HepG2 (cell line): ENCODE data around the gene LTA. TPM values are rescaled to one million over a fixed set of nuclear protein-coding genes. Genes with fewer than 3 reads are reported as not detected.

Experiments
- CHD4 ChIP-seq: fragments of 200-600 bp; sonication (generic); IDR thresholded peaks from 2 replicates; pipeline ENCODE4 v1.7.0; 2017; ENCODE audit warnings: mild to moderate bottlenecking, low read length, borderline replicate concordance
- CREM ChIP-seq, 2 experiments: sonication (generic) in 1 of 2; formaldehyde crosslinking in 1 of 2; IDR thresholded peaks; 2 replicates each; pipeline versions ENCODE4 v1.4.0 to v1.6.1; 2016 to 2020; ENCODE audit warnings: antibody characterized with exemption in 1 of 2, mild to moderate bottlenecking in 1 of 2, missing genetic modification reagents in 1 of 2
- FIP1L1 ChIP-seq: fragments of 200-400 bp; formaldehyde crosslinking; IDR thresholded peaks from 2 replicates; pipeline ENCODE4 v1.6.1; 2018; ENCODE audit warnings: low read depth, mild to moderate bottlenecking, low read length, moderate library complexity, borderline replicate concordance; ENCODE audit not compliant: insufficient read depth
- FOXK1 ChIP-seq: sonication (generic); formaldehyde crosslinking; IDR thresholded peaks from 2 replicates; pipeline ENCODE4 v1.4.0; 2020; ENCODE audit warnings: low read depth, missing genetic modification reagents, borderline replicate concordance
- HNRNPL ChIP-seq: fragments of 200-400 bp; formaldehyde crosslinking; IDR thresholded peaks from 2 replicates; pipeline ENCODE4 v1.6.1; 2017; ENCODE audit warnings: mild to moderate bottlenecking, low read depth, low read length
- HOXD1 ChIP-seq: sonication (generic); formaldehyde crosslinking; IDR thresholded peaks from 2 replicates; pipeline ENCODE4 v1.5.0; 2020; ENCODE audit warnings: missing genetic modification reagents
- REPIN1 ChIP-seq: sonication (generic); formaldehyde crosslinking; IDR thresholded peaks from 2 replicates; pipeline ENCODE4 v1.8.0; 2022; ENCODE audit warnings: missing genetic modification reagents, low read depth, mild to moderate bottlenecking, borderline replicate concordance
- SIX1 ChIP-seq: sonication (generic); formaldehyde crosslinking; IDR thresholded peaks from 2 replicates; pipeline ENCODE4 v1.4.0; 2020; ENCODE audit warnings: missing genetic modification reagents, borderline replicate concordance
- SKI ChIP-seq: fragments of 450-650 bp; IDR thresholded peaks from one replicate; pipeline ENCODE4 v1.6.1; 2018; ENCODE audit warnings: mild to moderate bottlenecking; ENCODE audit not compliant: partially characterized antibody
- SMARCC2 ChIP-seq: fragments of 450-650 bp; IDR thresholded peaks from 2 replicates; pipeline ENCODE4 v1.6.1; 2017; ENCODE audit warnings: antibody characterized with exemption, mild to moderate bottlenecking
- STAG1 ChIP-seq: sonication (generic); formaldehyde crosslinking; IDR thresholded peaks from 2 replicates; pipeline ENCODE4 v1.4.0; 2020; ENCODE audit warnings: missing genetic modification reagents
- TEAD3 ChIP-seq: optimal IDR thresholded peaks from 2 replicates; pipeline ENCODE3; 2016; ENCODE audit warnings: borderline replicate concordance
- TSC22D2 ChIP-seq: sonication (generic); formaldehyde crosslinking; IDR thresholded peaks from 2 replicates; pipeline ENCODE4 v1.5.1; 2020; ENCODE audit warnings: missing genetic modification reagents, mild to moderate bottlenecking, borderline replicate concordance
- ZFP36 ChIP-seq: fragments of 150-350 bp; IDR thresholded peaks from 2 replicates; pipeline ENCODE4 v1.6.1; 2018; ENCODE audit warnings: borderline replicate concordance, low read length, low read depth; ENCODE audit not compliant: partially characterized antibody
- ZNF276 ChIP-seq: sonication (generic); formaldehyde crosslinking; IDR thresholded peaks from 2 replicates; pipeline ENCODE4 v1.4.0; 2020; ENCODE audit warnings: mild to moderate bottlenecking, low read depth, missing genetic modification reagents
- ZNF33A ChIP-seq: sonication (generic); formaldehyde crosslinking; IDR thresholded peaks from 2 replicates; pipeline ENCODE4 v1.5.1; 2020; ENCODE audit warnings: missing genetic modification reagents, mild to moderate bottlenecking, moderate library complexity, borderline replicate concordance
- ZNF678 ChIP-seq: sonication (generic); formaldehyde crosslinking; IDR thresholded peaks from 2 replicates; pipeline ENCODE4 v1.4.0; 2020; ENCODE audit warnings: mild to moderate bottlenecking, missing genetic modification reagents
- ZNF749 ChIP-seq: sonication (generic); formaldehyde crosslinking; IDR thresholded peaks from 2 replicates; pipeline ENCODE4 v1.8.0; 2022; ENCODE audit warnings: mild to moderate bottlenecking, missing genetic modification reagents, moderate library complexity, borderline replicate concordance
- ZNF776 ChIP-seq: sonication (generic); formaldehyde crosslinking; IDR thresholded peaks from 2 replicates; pipeline ENCODE4 v1.4.0; 2020; ENCODE audit warnings: mild to moderate bottlenecking, missing genetic modification reagents
- ZNF777 ChIP-seq: sonication (generic); formaldehyde crosslinking; IDR thresholded peaks from 2 replicates; pipeline ENCODE4 v1.4.0; 2020; ENCODE audit warnings: missing genetic modification reagents
- ZNF891 ChIP-seq: sonication (generic); formaldehyde crosslinking; IDR thresholded peaks from 2 replicates; pipeline ENCODE4 v1.5.0; 2020; ENCODE audit warnings: mild to moderate bottlenecking, missing genetic modification reagents
- polyA plus RNA-seq, 8 experiments: library from polyadenylated mRNA; depleted of rRNA in 3 of 8; stranded (reverse) in 7 of 8; unstranded in 1 of 8; fragments of >200 nt; fragmentation: Illumina TruSeq in 4 of 8; extraction: Trizol in 4 of 8; gene quantifications; 2 replicates each; pipeline versions ENCODE4 v1.2.1 to v1.2.3, GENCODE V29; 2011 to 2016; ENCODE audit warnings: low read depth in 4 of 8, missing spikeins in 1 of 8, mixed read lengths in 1 of 8; ENCODE audit not compliant: insufficient read depth in 1 of 8
- total RNA-seq, 5 experiments: library from RNA; depleted of rRNA; stranded (reverse); fragments of >200 nt; fragmentation: Illumina TruSeq; extraction: Trizol; gene quantifications; 2 replicates each; pipeline ENCODE4 v1.2.3, GENCODE V29; 2016; ENCODE audit warnings: low read depth in 1 of 5
- TF ChIP-seq, protein P1 (sequence below): sonication (generic); formaldehyde crosslinking; IDR thresholded peaks from 2 replicates; pipeline ENCODE4 v1.8.0; 2022; ENCODE audit warnings: missing genetic modification reagents, mild to moderate bottlenecking, borderline replicate concordance
- TF ChIP-seq, protein P2 (sequence below): sonication (generic); formaldehyde crosslinking; IDR thresholded peaks from 2 replicates; pipeline ENCODE4 v1.4.0; 2020; ENCODE audit warnings: missing genetic modification reagents, borderline replicate concordance
- TF ChIP-seq, protein P3 (sequence below): sonication (generic); formaldehyde crosslinking; IDR thresholded peaks from 2 replicates; pipeline ENCODE4 v1.5.0; 2020; ENCODE audit warnings: mild to moderate bottlenecking, missing genetic modification reagents, borderline replicate concordance

Gene LTA
- total and polyA plus RNA-seq, 2 of the 13 experiments (the other 11 are each of a cell fraction or from before 2014, with no cell fraction given): 0.09 TPM; not detected in 1

DNA sequence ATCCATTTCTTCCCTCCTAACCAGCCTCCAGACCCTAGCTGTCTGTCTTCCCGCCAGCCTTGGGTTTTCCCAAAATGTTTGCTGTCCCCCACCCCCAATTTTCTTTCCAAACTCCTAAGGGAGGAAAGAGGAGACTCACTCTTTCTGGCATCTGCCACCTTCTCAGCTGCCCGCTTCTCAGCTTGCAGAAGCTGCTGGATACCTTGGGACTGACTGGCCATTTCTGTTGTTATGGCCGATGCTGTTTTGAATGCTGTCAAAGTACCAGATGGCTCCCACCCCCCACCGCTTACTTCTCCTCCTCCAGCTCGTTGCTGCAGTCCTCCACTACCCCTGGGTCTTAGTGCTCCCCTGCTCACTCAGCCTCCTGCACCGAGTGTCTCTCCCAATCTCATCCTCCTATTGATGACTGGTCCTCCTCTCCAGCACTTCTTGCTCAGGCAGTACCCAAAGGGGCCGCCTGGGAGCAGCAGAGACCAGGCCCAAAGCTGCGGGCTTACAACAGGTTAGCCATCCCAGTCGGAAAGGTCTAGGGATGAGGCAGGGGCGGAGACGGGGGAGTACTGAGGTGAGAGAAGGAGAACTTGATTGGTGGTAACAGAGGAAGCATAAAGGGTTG, 25.6 kb upstream of the LTA start, which contains the start of gene ATP6V1G2 (continued):
- TF ChIP-seq, protein P1, sequence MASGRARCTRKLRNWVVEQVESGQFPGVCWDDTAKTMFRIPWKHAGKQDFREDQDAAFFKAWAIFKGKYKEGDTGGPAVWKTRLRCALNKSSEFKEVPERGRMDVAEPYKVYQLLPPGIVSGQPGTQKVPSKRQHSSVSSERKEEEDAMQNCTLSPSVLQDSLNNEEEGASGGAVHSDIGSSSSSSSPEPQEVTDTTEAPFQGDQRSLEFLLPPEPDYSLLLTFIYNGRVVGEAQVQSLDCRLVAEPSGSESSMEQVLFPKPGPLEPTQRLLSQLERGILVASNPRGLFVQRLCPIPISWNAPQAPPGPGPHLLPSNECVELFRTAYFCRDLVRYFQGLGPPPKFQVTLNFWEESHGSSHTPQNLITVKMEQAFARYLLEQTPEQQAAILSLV (CRISPR knock-in tag): no peak
- TF ChIP-seq ZNF276 (CRISPR knock-in tag): no peak
- TF ChIP-seq ZNF891 (CRISPR knock-in tag): no peak
- TF ChIP-seq ZNF777 (CRISPR knock-in tag): no peak
- no peak for TF ChIP-seq ZNF749 (CRISPR knock-in tag)
- TF ChIP-seq HOXD1 (CRISPR knock-in tag): no peak
- TF ChIP-seq, protein P2, sequence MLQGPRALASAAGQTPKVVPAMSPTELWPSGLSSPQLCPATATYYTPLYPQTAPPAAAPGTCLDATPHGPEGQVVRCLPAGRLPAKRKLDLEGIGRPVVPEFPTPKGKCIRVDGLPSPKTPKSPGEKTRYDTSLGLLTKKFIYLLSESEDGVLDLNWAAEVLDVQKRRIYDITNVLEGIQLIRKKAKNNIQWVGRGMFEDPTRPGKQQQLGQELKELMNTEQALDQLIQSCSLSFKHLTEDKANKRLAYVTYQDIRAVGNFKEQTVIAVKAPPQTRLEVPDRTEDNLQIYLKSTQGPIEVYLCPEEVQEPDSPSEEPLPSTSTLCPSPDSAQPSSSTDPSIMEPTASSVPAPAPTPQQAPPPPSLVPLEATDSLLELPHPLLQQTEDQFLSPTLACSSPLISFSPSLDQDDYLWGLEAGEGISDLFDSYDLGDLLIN (CRISPR knock-in tag): no peak
- TF ChIP-seq CHD4: no peak
- TF ChIP-seq ZNF776 (CRISPR knock-in tag): no peak
- TF ChIP-seq, protein P3, sequence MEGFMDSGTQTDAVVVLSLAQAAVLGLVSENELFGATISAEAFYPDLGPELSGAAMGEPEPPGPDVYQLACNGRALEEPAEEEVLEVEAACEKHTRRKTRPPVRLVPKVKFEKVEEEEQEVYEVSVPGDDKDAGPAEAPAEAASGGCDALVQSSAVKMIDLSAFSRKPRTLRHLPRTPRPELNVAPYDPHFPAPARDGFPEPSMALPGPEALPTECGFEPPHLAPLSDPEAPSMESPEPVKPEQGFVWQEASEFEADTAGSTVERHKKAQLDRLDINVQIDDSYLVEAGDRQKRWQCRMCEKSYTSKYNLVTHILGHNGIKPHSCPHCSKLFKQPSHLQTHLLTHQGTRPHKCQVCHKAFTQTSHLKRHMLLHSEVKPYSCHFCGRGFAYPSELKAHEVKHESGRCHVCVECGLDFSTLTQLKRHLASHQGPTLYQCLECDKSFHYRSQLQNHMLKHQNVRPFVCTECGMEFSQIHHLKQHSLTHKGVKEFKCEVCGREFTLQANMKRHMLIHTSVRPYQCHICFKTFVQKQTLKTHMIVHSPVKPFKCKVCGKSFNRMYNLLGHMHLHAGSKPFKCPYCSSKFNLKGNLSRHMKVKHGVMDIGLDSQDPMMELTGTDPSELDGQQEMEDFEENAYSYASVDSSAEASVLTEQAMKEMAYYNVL: 0 out of 2 replicates have a peak, but pooled peaks have one; percentile 39
- 0 out of 2 replicates have a peak, but pooled peaks have one; percentile 49 for TF ChIP-seq FOXK1
- TF ChIP-seq TEAD3 (CRISPR knock-in tag): peak; percentile 71
- TF ChIP-seq SIX1 (CRISPR knock-in tag): no peak
- no peak for TF ChIP-seq FIP1L1
- TF ChIP-seq TSC22D2 (CRISPR knock-in tag): peak; percentile 90; the same call in 1 of the 2 replicates
- no peak for TF ChIP-seq ZFP36
- TF ChIP-seq STAG1 (CRISPR knock-in tag): peak; percentile 98
- no peak for TF ChIP-seq SMARCC2
- peak; percentile 76; the same call in 1 of the 2 replicates for TF ChIP-seq REPIN1 (CRISPR knock-in tag)
- TF ChIP-seq CREM (IDR thresholded peaks at IDR 0.05): no peak
- no peak for TF ChIP-seq CREM (CRISPR knock-in tag; IDR thresholded peaks at IDR 0.05)
- peak; percentile 34 for TF ChIP-seq SKI
- no peak for TF ChIP-seq HNRNPL
- TF ChIP-seq ZNF33A: no peak
- no peak for TF ChIP-seq ZNF678
